ENCODE data around the gene SHANK2.
"Not testable (repeated sequence)": the region's sequence is repeated elsewhere in the genome, so short reads cannot be mapped to it uniquely, and the experiment has no call there.

Gene SHANK2

DNA sequence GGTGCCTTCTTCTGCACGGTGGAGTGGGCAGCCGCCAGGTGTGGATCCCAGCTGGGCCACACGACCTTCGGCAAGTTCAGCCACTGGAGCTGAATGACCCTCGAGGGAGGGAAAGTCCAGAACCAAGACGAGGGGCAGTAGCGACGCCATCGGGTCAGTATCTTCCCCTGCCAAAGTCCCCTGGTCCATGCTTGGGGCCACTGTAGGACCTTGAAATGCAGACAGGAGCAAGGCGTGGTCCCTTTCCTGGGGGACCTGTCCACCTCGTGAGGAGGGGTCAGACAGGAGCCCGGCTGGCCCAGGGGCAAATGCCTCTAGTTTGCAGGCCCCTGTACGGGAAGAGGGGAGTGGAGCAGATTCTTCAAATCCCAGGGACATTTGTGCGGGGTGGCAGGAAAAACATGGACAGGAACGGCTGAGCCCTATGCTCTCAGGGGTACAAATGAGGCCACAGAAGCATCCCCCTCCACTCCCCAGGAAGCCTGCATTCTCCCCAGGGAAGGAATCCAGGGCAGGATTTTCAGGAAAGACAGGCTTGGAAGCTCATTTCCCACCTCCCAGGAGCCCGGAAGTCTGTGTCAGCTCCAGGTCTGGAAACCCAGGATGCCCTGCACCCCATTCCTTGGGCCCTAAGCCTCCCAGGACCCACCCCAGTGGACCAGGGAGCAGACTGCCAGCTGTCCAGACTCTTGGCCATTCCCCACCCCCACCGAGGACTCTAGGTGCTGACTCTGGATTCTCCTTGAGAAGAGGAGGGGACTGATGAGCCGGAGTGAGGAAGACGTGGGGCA is 6.6 kb downstream of the SHANK2 start:
- in situ Hi-C loops (cut with MboI; ENCODE audit: low sequenced_read_pairs): no loop called here

DNA sequence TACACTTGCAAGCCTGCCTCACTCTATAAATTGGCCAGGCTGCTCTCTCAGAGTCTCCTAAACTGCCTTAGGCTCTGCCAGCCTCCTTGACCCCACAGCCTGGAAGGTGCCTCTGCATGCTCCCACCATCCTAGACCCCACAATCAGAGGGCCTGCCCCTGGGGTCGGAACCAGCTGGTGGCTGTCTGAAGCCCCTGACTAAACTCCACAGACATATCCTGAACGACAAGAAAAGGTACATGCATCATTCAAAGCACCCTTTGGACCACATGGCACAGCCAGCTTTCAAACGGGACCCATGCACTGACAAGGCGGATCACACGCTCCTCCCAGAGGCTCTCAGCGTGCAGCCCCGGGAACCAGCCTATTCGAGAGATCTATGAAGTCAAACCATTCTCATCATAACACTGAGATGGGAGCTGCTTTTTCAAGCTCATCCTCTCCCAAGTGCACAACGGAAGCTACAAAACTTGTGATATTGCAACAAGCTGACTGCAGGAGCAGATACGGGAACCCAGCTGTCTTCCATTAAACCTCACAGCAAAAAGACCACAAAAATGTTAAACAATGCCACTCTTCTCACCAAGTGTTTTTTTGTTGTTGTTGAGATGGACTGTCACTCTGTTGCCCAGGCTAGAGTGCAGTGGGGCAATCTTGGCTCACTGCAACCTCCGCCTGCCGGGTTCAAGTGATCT is 8.1 kb downstream of the SHANK2 start:
- in situ Hi-C loops (cut with MboI; ENCODE audit: low sequenced_read_pairs): no loop called here

DNA sequence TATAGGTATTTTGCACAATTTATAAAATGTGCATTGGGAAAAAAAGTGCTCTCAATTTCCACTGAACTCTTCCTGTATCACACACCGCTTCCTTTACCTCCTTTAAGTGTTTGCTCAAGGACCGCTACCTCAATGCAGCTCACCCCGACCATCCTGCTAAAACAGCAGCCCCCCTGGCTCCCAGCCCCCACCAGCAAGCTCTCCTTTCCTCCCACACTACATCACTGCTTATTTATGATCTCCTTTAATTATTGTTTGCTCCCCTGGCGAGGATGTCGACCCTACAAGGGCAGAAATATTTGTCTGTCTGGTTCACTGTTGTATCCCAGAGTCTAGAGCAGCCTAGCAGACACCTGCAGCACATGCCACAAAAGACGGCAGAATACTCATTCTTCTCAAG is 10.0 kb downstream of the SHANK2 start:
- in situ Hi-C loops (cut with MboI; ENCODE audit: low sequenced_read_pairs): no loop called here

DNA sequence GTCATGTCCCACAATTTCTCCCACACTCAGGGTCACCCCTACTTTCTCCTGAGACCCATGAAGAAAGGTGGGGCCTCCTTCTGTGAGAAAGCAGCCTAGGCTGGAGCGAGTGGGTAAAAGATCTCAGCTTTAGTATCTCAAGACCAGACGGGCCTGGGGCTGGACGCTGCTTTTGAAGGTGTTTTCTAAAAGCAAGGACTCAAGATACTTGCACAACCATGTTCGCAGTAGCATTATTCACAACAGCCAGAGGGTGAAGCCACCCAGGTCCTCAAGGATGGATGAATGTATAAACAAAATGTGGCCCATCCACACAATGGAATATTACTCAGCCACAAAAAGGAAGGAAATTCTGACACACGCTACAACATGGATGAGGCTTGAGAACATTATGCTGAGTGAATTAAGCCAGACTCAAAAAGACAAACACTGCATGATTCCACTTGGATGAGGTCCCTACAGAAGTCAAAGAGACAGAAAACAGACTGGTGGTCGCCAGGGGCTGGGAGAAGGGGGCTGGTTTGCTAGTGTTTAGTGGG is 10.6 kb downstream of the SHANK2 start:
- in situ Hi-C loops (cut with MboI; ENCODE audit: low sequenced_read_pairs): no loop called here

DNA sequence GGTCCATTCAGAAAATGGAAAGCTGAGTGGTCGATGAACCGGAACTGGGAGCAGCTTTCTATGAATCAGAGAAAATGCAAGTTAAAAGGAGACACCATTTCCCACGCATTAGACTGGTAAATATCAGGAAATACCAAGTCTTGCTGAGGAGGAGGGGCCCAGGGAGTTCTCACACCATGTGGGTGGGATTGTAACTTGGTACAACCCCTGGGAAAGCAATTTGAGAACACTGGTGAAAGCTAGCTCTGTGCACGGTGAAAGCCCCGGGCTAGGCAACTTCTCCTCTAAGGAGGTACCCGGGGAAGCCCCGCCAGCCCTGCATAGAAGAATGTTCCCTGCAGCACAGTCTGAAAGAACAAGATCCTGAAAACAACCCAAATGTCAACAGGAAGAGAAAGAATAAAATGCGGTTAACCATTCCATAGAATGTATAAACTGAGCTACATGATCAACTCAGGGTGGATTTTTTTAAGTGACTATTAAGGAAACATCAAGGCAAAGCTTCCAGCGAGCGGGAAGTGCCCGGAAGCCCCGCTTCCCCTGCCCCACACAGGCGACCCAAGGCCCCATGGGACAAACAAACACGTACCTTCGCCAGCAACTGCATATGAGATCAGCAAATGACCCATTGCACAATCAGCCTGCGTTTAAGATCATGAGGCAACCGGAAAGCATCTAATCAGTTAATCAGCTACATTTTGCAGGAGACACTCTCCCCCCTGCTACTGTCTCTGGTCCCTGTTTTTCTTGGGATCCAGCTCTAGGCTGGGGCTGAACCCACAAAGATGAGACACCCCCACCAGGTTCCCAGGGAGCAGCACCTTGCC is 11.3 kb downstream of the SHANK2 start:
- in situ Hi-C loops (cut with MboI; ENCODE audit: low sequenced_read_pairs): no loop called here

DNA sequence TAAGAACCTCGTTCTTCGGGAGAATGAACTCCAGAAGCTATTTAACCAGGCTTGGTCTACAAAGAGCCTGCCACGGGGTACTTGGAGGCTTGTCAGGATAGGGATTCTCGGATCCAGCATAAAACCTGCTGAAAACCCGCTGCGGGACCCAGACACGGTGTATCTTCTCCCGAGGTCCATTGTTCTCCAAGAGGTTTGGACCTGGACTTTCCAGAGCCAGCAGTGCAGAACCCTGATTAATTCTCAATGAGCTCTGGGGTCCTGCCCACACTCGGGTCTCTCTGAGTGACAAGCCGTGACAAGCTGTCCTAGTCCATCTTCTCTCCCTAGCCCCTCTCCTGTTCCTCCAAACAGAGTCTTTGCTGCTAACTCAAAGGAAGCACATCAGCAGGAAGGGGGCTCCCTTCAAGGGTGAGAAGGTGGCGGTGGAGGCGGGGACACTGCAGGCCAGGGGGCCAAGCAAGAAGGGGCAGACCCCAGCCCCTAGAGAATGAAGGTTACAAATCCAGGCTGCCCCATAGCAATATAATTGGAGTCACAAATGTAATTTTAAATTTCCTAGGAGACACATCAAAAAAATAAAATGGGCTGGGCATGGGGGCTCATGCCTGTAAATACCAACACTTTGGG is 12.2 kb downstream of the SHANK2 start:
- in situ Hi-C loops (cut with MboI; ENCODE audit: low sequenced_read_pairs): no loop called here

DNA sequence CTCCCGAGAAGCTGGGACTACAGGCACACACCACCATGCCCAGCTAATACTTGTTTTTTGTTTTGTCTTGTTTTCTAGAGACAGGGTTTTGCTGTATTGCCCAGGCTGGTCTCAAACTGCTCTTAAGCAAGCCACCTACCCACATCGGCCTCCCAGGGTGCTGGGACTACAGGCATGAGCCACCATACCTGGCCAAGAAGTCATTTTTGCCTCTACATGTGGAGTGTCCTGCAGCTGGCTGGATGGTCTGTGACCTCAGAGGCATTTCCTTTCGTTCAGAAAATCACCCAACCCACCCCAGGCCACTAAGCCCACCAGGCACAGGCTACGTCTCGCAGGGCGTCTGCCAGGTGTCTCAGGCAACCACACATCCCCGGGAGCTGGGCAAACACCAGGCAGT is 12.8 kb downstream of the SHANK2 start:
- in situ Hi-C loops (cut with MboI; ENCODE audit: low sequenced_read_pairs): no loop called here

DNA sequence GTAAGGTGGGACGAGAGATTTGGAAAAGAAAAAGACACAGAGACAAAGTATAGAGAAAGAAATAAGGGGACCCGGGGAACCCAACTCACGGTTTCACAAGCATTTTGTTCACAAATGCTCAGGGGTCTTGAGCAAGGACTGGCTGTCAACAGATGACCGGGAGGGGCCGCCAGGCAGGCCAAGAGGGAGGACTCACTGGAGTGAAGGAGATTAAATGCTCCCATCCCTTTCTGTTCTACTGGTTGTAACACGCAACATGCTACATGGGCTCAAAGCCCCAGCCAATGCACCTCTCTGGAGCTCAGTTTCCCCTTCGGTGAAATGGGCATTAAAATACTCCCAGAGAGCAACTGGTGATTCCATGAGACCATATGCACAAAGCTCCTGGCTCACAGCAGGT is 13.4 kb downstream of the SHANK2 start:
- in situ Hi-C loops (cut with MboI; ENCODE audit: low sequenced_read_pairs): no loop called here

DNA sequence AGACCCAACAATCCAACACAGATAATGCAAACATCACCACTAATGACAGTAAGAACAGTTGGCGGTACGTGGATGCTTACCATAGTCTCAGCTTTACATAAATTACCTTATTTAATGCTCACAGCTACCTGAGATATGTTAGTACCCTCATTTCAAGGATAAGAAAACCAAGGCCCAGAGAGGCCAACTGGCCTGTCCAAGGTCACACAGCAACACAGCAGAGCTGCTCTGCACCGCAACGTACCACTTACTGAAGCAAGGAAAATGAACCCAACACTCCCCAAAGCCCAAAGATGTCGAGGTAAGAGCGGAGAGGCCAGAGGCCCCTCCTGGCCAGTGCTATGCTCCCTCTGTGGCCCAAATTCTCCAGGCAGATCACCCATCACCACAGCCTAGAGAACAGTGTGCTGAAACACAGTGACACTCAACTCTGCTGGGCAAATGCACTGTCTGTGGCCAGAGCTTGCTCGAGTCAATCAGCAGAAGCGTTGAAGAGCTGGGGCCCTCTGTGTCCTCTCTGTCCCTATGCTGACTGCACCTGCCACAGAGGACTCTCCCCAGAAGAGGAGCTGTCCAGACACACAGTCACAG is 14.0 kb downstream of the SHANK2 start:
- in situ Hi-C loops (cut with MboI; ENCODE audit: low sequenced_read_pairs): no loop called here

DNA sequence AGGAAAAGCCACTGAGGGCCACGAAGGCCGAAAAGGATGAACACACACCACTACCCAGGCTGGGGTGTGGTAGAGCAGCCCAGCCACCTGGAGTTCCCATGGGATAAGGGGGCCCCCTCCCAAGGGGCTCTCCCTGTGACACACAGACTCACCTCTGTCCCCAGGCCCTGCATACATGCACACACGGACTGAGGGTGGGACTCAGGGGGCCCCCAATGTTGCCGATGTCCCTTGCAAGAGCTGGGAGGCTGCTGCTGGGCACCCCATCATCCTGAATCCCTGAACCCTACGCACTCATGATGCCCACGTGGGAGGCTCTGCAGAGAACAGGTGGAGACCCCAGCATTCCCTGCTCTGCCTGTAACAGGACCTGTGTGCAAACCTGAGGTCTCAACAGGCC is 14.5 kb downstream of the SHANK2 start:
- in situ Hi-C loops (cut with MboI; ENCODE audit: low sequenced_read_pairs): no loop called here

DNA sequence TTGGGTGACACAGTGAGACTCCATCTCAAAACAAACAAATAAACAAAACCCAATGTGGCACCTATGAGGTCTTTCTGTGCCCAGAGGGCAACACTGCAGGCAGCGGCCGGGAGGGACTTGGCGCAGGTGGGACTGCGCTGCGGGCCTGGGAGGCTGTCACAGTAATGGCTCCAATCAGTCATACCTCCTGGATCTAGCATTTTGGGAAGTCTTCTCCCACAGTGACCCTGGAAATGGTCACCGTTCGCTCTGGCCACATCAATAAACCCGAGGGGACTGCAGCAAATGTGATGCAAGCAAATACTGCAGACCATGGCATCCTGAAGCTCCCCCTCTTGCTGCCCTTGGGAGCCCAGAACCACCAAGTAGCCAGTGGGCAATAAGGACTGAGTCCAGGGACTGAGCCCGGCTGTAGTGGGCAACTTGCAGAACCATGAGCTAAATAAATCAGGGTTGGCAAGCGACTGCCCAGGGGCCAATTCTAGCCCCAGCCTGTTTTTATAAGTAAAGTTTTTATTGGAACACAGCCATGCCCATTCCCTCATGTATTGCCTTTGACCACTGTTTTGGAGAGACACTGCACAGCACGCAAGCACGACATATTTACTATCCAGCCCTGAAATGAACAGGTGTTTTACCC is 15.4 kb downstream of the SHANK2 start:
- in situ Hi-C loops (cut with MboI; ENCODE audit: low sequenced_read_pairs): no loop called here

DNA sequence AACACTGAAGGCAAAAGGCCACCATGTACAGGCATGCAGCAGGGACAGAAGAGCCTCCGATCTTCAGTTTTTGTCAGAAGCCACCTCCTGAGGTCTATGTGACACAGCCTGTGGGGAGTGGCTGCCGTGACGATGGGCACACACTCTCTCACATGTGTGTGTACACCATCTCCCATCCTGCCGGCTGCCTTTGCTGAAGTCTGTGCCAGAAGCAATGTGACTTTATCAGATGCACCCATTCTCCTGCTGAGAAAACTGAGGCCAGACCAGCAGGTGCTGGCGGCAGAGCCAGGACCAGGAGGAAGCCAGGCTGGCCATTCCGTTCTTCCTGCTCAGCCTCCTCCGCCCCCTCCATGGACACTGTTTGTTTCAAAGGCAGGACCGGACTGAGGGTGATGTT is 16.7 kb downstream of the SHANK2 start:
- in situ Hi-C loops (cut with MboI; ENCODE audit: low sequenced_read_pairs): no loop called here

DNA sequence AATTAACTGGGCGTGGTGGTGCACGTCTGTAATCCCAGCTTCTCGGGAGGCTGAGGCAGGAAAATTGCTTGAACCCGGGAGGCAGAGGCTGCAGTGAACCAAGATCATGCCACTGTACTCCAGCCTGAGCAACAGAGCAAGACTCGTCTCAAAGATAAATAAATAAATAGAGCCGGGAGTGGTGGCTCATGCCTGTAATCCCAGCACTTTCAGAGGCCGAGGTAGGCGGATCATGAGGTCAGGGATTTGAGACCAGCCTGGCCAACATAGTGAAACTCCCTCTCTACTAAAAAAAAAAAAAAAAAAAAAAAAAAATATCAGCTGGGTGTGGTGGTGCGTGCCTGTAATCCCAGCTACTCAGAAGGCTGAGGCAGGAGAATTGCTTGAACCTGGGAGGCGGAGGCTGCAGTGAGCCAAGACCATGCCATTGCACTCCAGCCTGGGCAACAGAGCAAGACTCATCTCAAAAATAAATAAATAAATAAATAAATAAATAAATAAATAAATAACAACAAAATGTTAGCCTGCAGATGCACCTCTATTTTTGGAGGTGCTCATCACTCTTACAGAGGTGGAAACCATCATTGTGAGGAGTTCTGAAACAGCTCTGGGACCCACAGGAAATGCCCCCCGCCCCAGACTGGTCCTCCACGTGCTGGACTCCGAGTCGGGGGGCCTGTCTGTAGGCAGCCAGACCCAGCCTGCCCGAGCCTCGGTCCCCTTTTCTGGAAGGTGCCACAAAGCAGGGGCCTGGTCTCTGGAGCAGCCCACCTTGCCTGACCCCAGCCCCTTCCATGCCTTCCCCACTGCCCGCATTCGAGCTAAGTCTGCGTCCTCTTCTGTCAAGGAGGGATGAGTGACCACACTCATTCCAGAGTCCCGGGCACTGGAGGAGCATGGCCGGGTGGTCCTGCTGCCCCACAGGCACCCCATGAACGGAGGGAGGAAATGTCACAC is 18.2 kb downstream of the SHANK2 start:
- in situ Hi-C loops (cut with MboI; ENCODE audit: low sequenced_read_pairs): not testable (repeated sequence)

DNA sequence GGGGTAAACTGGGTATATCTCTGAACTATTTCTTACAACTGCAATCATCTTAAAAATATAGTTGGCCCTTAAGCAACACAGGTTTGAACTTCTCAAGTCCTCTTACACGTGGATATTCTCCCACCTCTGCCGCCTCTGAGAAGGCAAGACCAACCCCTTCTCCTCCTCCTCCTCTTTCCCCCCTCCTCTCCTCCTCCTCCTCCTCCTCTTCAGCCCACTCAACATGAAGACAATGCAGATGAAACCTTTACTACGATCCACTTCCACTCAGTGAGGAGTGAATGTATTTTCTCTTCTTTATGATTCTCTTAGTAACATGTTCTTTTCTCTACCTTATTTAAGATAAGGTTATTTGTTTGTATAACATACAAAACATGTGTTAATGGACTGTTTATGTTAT is 20.0 kb downstream of the SHANK2 start:
- in situ Hi-C loops (cut with MboI; ENCODE audit: low sequenced_read_pairs): no loop called here

DNA sequence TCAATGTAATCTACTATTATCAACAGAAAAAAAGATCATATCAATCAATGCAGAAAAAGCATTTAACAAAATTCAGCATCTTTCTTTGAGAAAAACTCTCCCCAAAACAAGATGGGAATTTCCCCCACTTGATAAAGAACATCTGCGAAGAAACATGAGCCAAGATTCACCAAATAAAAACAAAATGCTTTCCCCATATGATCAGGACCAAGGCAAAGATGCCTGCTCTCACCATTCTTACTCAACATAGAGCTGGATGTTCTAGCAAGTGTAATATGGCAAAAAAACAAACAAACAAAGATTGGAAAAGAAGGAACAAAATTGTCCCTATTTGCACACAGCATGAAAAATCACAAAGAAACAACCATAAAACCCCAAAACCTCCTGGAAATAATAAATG is 23.4 kb downstream of the SHANK2 start:
- in situ Hi-C loops (cut with MboI; ENCODE audit: low sequenced_read_pairs): no loop called here

DNA sequence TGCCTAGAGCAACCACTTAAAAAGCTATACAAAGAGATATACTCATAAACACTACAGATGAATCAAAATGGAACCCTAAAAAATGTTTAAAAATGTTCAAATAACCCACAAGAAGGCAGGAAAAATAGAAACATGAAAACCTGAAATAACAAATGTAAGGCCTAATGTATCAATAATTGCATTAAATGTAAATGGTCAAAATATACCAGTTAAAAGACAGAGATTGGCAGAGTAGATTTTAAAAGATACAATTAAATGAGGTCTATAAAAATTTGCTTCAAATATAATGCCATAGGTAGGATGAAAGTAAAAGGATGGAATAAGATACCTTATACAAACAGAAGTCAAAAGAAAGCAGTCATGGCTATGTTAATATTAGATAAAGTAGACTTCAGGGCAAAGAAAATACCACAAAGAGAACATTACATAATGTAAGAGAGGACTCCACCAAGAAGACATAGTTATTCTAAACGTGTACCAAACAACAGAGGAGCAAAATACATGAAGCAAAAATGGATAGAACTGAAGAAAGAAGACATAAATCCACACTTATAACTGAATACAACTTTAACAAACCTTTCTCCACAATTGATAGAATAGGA is 25.2 kb downstream of the SHANK2 start:
- in situ Hi-C loops (cut with MboI; ENCODE audit: low sequenced_read_pairs): no loop called here

DNA sequence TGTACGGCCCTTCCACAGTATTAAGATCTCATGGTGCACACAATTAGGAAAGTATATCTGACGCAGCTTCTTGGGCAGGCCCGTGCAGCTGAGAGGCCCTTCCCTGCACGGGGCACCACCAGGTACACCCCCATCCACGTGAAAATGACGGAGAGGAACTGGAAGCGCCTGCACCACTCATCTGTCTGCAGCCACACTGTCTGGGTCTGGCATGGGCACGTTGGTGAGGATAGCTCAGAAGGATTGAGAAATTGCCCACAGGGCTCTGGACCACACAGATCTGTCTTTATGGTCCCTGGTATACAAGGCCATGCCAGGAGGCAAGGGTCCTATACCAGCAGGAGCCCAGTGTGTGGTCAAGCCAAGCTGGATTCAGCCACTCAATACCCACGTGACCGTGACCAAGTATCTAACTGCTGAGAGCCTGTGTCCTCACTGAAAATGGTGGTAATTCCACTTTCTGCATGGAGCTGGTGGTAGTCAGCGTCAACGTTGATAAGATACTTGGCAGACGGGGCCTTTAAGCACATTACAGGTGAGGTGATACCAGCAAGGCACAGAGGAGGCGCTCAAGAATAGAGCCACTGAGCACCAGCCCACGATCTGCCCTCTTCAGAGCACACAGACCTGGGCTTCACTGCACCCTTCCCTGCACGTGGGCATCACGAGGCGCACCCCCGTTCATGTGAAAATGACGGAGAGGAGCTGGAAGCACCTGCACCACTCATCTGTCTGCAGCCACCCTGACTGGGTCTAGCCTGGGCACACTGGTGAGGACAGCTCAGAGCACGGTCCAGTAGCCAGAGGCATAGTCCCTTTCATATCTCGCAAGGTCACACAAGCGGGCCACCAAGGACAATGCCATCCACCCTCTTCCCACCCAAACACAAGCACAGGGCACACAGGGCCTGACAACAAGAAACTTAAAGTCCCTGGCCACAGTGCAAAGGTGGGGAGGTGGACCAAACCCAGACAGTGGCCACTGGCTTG is 28.4 kb downstream of the SHANK2 start:
- in situ Hi-C loops (cut with MboI; ENCODE audit: low sequenced_read_pairs): no loop called here

DNA sequence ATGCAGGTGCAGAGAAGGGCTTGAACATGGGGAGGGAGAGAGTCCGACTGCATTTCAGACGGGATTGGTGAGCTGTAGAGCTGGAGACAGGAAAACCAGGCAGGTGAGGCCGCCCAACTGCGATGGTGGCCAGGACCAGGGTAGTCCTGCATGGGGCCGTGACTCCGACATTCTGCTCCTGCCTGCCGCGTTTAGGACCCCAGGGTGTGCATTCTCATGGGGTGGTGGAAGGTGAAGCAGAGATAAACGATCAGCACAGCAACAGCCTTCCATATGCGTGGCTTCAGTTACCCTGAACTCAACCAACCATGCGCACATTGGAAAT is 29.3 kb downstream of the SHANK2 start:
- in situ Hi-C loops (cut with MboI; ENCODE audit: low sequenced_read_pairs): no loop called here
